GM12875 (cell line): Measurements from ENCODE around the gene TRIM54.
"Not testable (repeated sequence)": the region's sequence is repeated elsewhere in the genome, so short reads cannot be mapped to it uniquely, and the experiment has no call there.

Experiments
- H3K4me3 ChIP-seq: one replicate; pipeline ENCODE4 v1.5.1; 2011; ENCODE audit warnings: low read depth, low read length, control low read depth
- CTCF ChIP-seq: IDR thresholded peaks from 2 replicates; pipeline ENCODE4 v1.5.1; 2011; ENCODE audit warnings: low read depth, mild to moderate bottlenecking, control low read depth, inconsistent platforms, low read length, moderate library complexity, borderline replicate concordance; ENCODE audit not compliant: insufficient read depth

The TRIM54 gene

DNA sequence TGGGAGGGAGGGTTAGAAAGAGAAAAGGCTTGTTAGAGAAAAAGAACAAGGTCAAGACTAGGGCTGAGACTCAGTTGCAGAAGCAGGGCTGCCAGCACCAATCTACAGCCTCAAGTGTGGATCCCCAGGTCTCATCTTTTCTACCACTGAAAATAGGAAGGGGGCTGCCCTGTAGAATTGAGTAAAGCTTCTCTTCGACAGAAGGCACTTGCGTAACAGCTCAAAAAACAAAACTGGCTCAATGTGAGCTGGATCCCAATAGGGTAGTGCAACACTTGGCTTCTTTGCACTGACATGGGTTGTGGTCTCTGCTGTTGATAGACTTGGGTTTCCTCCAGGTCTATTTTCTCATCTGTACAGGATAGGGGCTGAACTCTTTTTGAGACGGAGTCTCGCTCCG, 42.5 kb downstream of the TRIM54 start:
- no peak for TF ChIP-seq CTCF
- no peak overlapping the region for H3K4me3 ChIP-seq

DNA sequence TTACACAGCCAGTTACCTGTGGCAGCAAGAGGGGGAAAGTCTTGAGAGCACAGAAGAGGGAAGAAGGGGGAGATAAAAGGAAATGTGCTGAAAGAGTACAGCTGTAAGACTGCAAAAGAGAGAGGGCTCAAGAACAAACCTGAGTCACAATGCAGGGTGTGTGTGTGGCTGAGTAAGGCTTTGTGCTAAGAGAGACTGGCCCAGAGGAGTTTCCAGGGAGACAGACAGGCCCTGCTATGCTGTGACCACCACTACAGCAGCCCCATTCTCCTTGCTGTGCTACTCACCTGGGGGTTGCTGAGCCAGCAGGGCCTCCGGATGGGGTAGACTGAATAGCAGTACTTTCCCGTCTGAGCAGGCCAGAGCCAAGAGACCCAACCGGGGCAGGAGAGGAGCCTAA, 53.1 kb downstream of the TRIM54 start:
- H3K4me3 ChIP-seq, result no peak overlapping the region
- TF ChIP-seq CTCF, result no peak

DNA sequence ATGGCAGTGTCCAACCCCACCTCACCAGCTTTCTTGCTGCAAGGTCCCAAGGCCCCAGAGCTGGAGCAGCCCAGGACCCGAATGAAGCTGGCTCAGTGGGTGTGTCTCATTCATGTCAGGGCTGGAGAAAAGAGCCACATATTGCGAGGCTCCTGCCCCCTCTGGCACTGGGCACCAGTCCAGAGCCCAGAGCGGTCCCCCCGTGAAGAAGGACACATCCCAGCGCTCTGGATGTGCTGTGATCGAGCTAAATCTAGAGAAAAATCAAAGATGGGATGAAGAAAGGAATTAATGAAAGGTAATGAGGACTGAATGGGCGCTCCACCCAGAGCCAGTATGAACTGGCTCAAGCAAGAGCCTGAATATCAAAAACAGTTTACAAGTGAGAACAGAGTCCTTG, 53.9 kb downstream of the TRIM54 start:
- TF ChIP-seq CTCF, result no peak
- H3K4me3 ChIP-seq, result no peak overlapping the region

- no peak for TF ChIP-seq CTCF
- no peak overlapping the region for H3K4me3 ChIP-seq
These were observed 65.4 kb downstream of the TRIM54 start for GRCh38 chr2:27347641-27348040.

DNA sequence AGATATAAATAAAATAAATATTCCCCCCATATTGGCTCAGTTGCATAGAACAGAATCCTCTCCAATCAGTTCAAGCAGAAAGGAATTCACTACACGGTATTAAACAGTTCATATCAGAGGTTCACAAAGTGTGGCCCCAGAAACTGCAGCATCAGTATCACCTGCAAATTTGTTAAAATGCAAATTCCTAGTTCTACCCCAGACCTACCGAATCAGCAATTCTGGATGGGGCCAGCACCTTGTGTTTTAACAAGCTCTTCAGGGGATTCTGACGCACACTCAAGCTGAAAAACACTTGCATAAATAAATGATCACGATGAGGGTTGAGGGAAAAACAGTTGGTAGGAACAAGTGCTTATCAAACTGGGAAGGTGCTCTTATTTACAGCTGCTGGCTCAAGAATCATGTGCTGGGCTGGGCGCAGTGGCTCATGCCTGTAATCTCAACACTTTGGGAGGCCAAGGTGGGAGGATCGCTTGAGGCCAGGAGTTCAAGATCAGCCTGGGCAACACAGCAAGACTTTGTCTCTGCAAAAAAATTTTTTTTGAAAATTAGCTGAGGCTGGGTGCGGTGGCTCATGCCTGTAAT, 68.0 kb downstream of the TRIM54 start:
- no peak overlapping the region for H3K4me3 ChIP-seq
- TF ChIP-seq CTCF, result no peak

DNA sequence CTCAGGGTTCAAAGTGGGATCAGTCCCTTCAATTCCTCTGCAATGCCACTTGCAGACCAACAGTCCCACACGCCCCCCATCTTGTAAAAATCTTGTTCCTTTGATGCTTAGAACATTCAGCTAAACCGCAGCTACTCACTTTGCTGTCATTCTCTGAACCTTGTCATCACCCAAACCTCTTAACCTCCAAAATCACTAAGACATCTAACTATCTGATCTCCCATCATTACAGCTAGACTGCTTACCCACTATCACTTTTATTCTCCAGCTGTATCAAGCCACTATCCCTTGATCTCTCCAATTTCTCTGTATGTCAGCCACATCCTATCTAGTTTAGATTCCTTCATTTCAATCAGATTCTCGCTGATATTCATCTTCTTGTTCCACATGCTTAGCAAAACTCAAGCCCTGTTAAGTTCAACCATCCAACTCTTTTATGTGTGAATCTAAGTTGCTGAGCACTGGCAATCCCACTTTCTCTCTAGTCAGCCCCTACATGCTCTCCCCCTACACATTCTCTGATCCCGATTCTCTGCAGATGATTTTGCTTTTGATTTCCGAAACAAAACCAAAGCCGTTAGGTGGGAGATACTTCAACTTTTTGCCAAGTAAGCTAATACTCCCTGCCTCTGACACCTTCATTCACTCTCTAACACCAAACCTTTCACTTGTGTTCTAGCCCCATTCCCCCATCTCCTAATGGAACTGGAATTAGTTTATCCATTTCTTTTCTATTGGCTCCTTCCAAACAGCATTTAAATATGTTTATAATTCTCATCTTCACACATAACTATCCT, 69.8 kb downstream of the TRIM54 start:
- no peak overlapping the region for H3K4me3 ChIP-seq
- TF ChIP-seq CTCF, result no peak

DNA sequence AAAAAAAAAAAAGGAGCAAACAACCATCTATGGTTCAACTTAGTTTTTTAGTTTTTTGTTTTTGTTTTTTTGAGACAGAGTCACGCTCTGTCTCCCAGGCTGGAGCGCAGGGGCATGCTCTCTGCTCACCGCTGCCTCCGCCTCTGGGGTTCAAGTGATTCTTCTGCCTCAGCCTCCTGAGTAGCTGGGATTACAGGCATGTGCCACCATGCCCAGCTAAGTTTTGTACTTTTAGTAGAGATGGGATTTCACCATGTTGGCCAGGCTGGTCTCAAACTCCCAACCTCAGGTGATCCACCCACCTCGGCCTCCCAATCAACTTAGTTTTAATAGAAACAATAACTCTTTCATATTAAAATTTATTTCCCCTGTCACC, 71.1 kb downstream of the TRIM54 start:
- H3K4me3 ChIP-seq, result not testable (repeated sequence)
